Skeletal muscle tissue (tissue), 4 donors: ENCODE results near the gene ABCC9. TPM values are rescaled to one million over a fixed set of nuclear protein-coding genes. Genes with fewer than 3 reads are reported as not detected.
"Not testable (repeated sequence)": the region's sequence is repeated elsewhere in the genome, so short reads cannot be mapped to it uniquely, and the experiment has no call there.

Source experiments
- H3K27ac ChIP-seq: one replicate; pipeline ENCODE4 v1.7.0; 2013; ENCODE audit warnings: mild to moderate bottlenecking, low read depth, low read length, inconsistent platforms
- H3K27me3 ChIP-seq, 3 donors: one replicate each; pipeline ENCODE4 v1.7.0; 2013; ENCODE audit warnings: low read length in 3 of 3; ENCODE audit not compliant: control insufficient read depth in 3 of 3, insufficient read depth in 3 of 3
- H3K36me3 ChIP-seq, 3 donors: one replicate each; pipeline ENCODE4 v1.7.0; 2013; ENCODE audit warnings: low read length in 3 of 3; ENCODE audit not compliant: control insufficient read depth in 3 of 3, insufficient read depth in 3 of 3
- H3K4me1 ChIP-seq, 3 donors: one replicate each; pipeline ENCODE4 v1.7.0; 2013; ENCODE audit warnings: low read length in 3 of 3, mild to moderate bottlenecking in 3 of 3; ENCODE audit not compliant: control insufficient read depth in 3 of 3, insufficient read depth in 3 of 3
- H3K4me3 ChIP-seq, 3 donors: one replicate each; pipeline ENCODE4 v1.7.0; 2013; ENCODE audit warnings: low read length in 3 of 3
- H3K9ac ChIP-seq, 3 donors: one replicate each; pipeline ENCODE4 v1.7.0; 2013; ENCODE audit warnings: low read length in 3 of 3, mild to moderate bottlenecking in 3 of 3, moderate library complexity in 2 of 3, low read depth in 1 of 3
- H3K9me3 ChIP-seq, 3 donors: one replicate each; pipeline ENCODE4 v1.7.0; 2013; ENCODE audit warnings: low read length in 3 of 3; ENCODE audit not compliant: control insufficient read depth in 3 of 3
- total RNA-seq: library from RNA; depleted of rRNA; stranded (reverse); fragments of >200 nt; gene quantifications from one replicate; pipeline ENCODE4 v1.2.3, GENCODE V29; 2014
- donor health status: Osteomylitis.

The ABCC9 gene
- total RNA-seq, 1 donor from 2014 or later, result 111 TPM

DNA sequence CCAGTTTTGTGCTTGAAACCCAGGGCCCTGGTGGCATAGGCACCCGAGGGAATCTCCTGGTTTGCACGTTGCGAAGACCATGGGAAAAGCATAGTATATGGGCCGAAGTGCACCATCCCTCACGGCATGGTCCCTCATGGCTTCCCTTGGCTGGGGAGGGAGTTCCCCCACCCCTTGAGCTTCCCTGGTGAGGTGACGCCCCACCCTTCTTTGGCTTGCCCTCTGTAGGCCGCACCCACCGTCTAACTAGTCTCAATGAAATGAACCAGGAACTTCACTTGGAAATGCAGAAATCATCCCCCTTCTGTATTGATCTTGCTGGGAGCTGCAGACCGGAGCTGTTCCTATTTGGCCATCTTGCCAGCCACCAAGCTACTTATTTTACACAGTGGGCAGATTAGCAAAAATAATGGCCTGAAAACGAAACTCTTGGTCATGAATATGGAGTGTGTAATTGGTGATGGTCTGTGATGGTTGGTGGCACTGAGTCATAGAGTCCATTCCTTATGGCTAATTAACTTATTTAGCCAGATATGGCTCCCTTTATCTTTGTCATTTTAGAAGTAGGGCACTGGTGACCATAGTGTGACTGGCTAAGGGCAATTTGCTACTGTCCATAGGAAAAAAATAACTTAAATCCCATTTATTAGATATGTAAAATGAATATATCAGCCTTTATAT is 145.4 kb downstream of the ABCC9 start:
- Histone ChIP-seq H3K9ac (no peak overlapping the region), H3K4me1 (no peaks in the 10 kb centered on the region)

DNA sequence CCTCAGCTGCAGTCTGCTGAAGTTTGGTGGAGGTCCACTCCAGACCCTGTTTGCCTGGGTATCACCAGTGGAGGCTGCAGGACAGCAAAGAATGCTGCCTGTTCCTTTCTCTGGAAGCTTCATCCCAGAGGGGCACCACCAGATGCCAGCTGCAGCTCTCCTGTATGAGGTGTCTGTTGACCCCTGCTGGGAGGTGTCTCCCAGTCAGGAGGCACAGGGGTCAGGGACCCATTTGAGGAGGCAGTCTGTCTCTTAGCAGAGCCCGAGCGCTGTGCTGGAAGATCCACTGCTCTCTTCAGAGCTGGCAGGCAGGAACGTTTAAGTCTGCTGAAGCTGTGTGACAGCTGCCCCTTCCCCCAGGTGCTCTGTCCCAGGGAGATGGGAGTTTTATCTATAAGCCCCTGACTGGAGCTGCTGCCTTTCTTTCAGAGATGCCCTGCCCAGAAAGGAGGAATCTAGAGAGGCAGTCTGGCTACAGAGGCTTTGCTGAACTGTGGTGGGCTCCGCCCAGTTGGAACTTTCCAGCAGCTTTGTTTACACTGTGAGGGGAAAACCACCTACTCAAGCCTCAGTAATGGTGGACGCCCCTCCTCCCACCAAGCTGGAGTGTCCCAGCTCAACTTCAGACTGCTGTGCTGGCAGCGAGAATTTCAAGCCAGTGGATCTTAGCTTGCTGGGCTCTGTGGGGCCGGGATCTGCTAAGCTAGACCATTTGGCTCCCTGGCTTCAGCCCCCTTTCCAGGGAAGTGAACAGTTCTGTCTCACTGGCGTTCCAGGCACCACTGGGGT is 146.2 kb downstream of the ABCC9 start:
- H3K4me1 ChIP-seq, H3K27ac ChIP-seq, H3K9me3 ChIP-seq, H3K27me3 ChIP-seq, H3K4me3 ChIP-seq, H3K36me3 ChIP-seq, H3K9ac ChIP-seq: not testable (repeated sequence)

More for the DNA sequence above, 145.4 kb downstream of the ABCC9 start:
- no peak overlapping the region for H3K4me3 ChIP-seq
- no peak overlapping the region for H3K27ac ChIP-seq
- H3K9me3 ChIP-seq, result no peaks in the 10 kb centered on the region
- H3K27me3 ChIP-seq, result no peaks in the 10 kb centered on the region
- peaks cover 0 to under 1% (median 0%) of the 10 kb centered on the region in 3 donors for H3K36me3 ChIP-seq

DNA sequence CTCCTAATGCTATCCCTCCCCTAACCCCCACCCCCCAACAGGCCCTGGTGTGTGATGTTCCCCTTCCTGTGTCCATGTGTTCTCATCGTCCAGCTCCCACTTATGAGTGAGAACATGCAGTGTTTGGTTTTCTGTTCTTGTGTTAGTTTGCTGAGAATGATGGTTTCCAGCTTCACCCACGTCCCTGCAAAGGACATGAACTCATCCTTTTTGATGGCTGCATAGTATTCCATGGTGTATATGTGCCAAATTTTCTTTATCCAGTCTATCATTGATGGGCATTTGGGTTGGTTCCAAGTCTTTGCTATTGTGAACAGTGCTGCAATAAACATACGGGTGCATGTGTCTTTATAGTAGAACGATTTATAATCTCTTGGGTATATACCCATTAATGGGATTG is 151.5 kb downstream of the ABCC9 start:
- H3K4me3 ChIP-seq, H3K27ac ChIP-seq, H3K4me1 ChIP-seq, H3K36me3 ChIP-seq, H3K27me3 ChIP-seq, H3K9me3 ChIP-seq, H3K9ac ChIP-seq: not testable (repeated sequence)

DNA sequence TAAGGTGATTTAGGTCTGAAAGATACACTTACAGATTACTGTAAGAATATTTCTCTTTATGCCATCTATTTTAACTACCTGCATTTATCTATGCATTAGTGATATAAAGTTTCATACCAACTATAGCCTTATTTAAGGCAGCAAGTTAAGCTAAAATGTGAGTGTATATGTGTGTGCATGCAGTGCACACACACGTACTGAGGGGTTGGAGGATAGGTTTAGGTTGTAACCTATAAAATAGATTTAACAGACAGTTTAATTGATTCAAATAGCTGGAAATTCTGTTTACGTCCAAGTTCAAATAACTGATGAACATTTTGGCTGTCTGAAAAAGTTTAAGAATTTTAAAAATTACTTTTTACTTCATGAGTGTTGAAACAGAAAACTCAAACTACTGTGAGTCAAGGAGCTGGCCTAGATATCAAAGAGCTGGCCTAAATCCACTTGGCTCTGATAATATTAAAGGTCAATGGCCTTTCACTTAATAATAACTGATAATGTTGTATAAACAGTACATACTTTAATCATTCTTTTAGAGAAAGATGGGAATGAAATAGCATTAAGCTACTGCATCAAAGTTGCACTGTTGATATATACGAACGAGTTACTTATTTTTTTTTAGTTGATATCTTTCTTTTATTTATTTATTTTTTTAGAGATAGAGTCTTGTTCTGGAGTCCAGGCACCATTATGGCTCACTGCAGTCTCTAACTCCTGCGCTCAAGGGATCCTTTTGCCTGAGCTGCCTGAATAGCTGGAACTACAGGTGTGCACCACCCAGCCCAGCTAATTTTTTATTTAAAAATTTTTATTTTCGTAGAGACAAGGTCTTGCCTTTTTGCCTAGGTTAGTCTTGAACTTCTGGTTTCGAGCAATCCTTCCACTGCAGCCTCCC is 152.9 kb downstream of the ABCC9 start:
- H3K9me3 ChIP-seq, result no peaks in the 10 kb centered on the region
- no peak overlapping the region for H3K27ac ChIP-seq
- no peaks in the 10 kb centered on the region for H3K4me1 ChIP-seq
- no peak overlapping the region for H3K4me3 ChIP-seq
- no peaks in the 10 kb centered on the region for H3K27me3 ChIP-seq
- no peak overlapping the region for H3K9ac ChIP-seq
- H3K36me3 ChIP-seq, result no peaks in the 10 kb centered on the region

DNA sequence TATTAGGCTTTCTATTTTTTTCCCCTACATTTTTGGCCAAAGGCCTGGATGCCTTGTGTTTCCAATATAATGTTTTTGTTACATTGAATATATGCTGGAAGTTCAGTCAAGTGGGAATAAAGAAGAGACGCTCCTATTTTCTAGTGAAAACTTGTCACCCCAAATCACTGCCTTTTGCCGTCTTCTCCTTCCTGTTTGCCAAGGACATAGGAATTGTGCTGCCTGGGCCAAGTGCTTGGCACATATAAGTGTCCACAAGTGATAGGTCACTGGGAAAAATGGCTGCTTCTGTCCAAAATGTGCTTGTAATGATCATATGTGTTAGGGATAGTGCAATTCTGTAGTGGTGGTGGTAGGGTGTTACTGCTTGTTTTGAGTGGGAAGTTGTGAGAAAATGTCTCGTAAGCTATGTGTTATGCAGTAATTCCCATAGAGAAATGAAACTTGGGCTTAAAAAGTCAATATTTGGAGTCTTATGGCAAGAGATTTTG is 155.1 kb downstream of the ABCC9 start:
- H3K27me3 ChIP-seq, result no peaks in the 10 kb centered on the region
- H3K4me1 ChIP-seq, result no peaks in the 10 kb centered on the region
- no peak overlapping the region for H3K27ac ChIP-seq

DNA sequence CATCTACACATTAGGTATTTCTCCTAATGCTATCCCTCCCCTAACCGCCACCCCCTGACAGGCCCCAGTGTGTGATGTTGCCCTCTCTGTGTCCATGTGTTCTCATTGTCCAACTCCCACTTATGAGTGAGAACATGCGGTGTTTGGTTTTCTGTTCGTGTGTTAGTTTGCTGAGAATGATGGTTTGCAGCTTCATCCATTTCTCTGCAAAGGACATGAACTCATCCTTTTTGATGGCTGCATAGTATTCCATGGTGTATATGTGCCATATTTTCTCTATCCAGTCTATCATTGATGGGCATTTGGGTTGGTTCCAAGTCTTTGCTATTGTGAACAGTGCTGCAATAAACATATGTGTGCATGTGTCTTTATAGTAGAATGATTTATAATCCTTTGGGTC is 158.5 kb downstream of the ABCC9 start:
- H3K27ac ChIP-seq, H3K27me3 ChIP-seq, H3K9ac ChIP-seq, H3K4me1 ChIP-seq, H3K9me3 ChIP-seq, H3K36me3 ChIP-seq, H3K4me3 ChIP-seq: not testable (repeated sequence)

More for the DNA sequence above, 155.1 kb downstream of the ABCC9 start:
- Histone ChIP-seq H3K9ac (no peak overlapping the region), H3K4me3 (no peak overlapping the region), H3K9me3 (no peaks in the 10 kb centered on the region), H3K36me3 (no peaks in the 10 kb centered on the region)

DNA sequence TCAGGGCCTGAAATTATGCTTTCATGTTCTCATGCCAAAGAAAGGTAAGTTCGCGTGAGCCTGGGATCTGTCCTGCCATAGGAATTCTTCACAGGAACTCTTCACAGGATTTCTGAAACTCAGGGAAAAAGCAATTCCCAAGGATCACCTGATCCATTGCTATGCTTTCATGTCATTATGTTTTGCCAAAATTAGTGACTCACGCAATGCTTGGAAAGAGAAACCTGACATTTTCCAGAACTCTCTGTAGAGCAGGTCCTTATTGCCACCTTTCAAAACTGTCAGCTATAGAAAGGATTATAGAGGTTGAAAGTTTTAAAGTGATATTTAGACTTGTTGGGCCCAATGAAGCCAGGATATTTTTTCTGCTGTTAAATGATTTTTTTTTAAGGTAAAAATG is 160.4 kb downstream of the ABCC9 start:
- H3K9ac ChIP-seq, result no peak overlapping the region
- no peaks in the 10 kb centered on the region for H3K9me3 ChIP-seq
- no peak overlapping the region for H3K27ac ChIP-seq
- H3K4me1 ChIP-seq, result no peaks in the 10 kb centered on the region
- H3K27me3 ChIP-seq, result no peaks in the 10 kb centered on the region
- no peaks in the 10 kb centered on the region for H3K36me3 ChIP-seq
- no peak overlapping the region for H3K4me3 ChIP-seq

DNA sequence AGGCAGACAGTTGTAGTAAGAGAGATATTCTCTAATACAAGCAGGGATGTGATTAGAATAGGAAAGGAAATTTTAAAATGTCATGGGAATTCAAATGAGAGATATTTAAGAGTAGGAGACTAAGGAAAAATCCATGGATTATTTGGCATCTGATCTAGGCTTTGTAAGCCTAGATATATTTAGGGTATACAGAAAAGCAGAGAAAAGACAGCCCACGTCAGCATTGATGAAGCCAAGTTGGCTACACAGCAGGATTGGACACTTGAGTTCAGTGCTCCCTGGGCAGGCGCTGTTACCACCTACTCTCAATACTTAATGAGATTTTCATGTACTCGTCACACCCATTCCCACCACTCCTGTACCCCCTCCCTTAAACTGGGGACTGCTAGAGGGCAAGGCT is 165.1 kb downstream of the ABCC9 start:
- H3K27me3 ChIP-seq, result peaks cover 0 to 13% (median 0%) of the 10 kb centered on the region in 3 donors
- H3K4me1 ChIP-seq, result peaks cover 4 to 6% (median 6%) of the 10 kb centered on the region in 3 donors
- no peak overlapping the region for H3K9ac ChIP-seq

GRCh38 chr12:21775133-21775820 is 165.9 kb downstream of the ABCC9 start:
- peak overlapping the region; percentile 52 for H3K27ac ChIP-seq
- H3K9ac ChIP-seq, result peak overlapping the region; percentile 36 to 69 (median 43)
- H3K4me3 ChIP-seq, result peak overlapping the region; percentile 35 to 60 (median 36)
- peaks cover 4 to 6% (median 6%) of the 10 kb centered on the region in 3 donors for H3K4me1 ChIP-seq
- no peaks in the 10 kb centered on the region for H3K9me3 ChIP-seq
- no peaks in the 10 kb centered on the region for H3K36me3 ChIP-seq
- H3K27me3 ChIP-seq, result peaks cover 0 to 13% (median 0%) of the 10 kb centered on the region in 3 donors

More for the DNA sequence above, 165.1 kb downstream of the ABCC9 start:
- no peak overlapping the region for H3K4me3 ChIP-seq
- no peaks in the 10 kb centered on the region for H3K36me3 ChIP-seq
- no peaks in the 10 kb centered on the region for H3K9me3 ChIP-seq
- no peak overlapping the region for H3K27ac ChIP-seq
